Kidney (tissue), 14 donors: ENCODE measurements around the gene OR51M1. TPM values are rescaled to one million over a fixed set of nuclear protein-coding genes. Genes with fewer than 3 reads are reported as not detected.

ENCODE experiments used
- DNase-seq, 5 donors: peaks; one replicate each; pipeline ENCODE4 v3.0.0-alpha.2; 2013 to 2020
- FAIRE-seq: peaks from 2 replicates; lab custom pipeline; 2012; peaks lifted over from hg19 to GRCh38; lab: Jason Lieb, UNC
- H3K27ac ChIP-seq, 2 donors: one replicate each; pipeline ENCODE4 v1.7.0; 2013; ENCODE audit warnings: low read depth in 2 of 2, low read length in 2 of 2, inconsistent platforms in 1 of 2
- H3K27me3 ChIP-seq: one replicate; pipeline ENCODE4 v1.7.1; 2013; ENCODE audit warnings: low read length, inconsistent platforms; ENCODE audit not compliant: control insufficient read depth, insufficient read depth
- H3K36me3 ChIP-seq, 3 donors: one replicate each; pipeline versions ENCODE4 v1.7.0 to v1.7.1; 2013; ENCODE audit warnings: low read length in 3 of 3, control low read depth in 1 of 3, inconsistent platforms in 1 of 3; ENCODE audit not compliant: insufficient read depth in 3 of 3, control insufficient read depth in 2 of 3
- H3K4me1 ChIP-seq, 3 donors: one replicate each; pipeline versions ENCODE4 v1.7.0 to v1.7.1; 2013; ENCODE audit warnings: low read length in 3 of 3, inconsistent platforms in 1 of 3, low read depth in 1 of 3; ENCODE audit not compliant: control insufficient read depth in 2 of 3, insufficient read depth in 2 of 3
- H3K4me3 ChIP-seq, 3 donors: one replicate each; pipeline versions ENCODE4 v1.7.0 to v1.8.1; 2013; ENCODE audit warnings: low read length in 3 of 3, control low read depth in 1 of 3, inconsistent platforms in 1 of 3
- H3K9ac ChIP-seq, 3 donors: one replicate each; pipeline versions ENCODE4 v1.7.0 to v1.7.1; 2013; ENCODE audit warnings: low read length in 3 of 3, control low read depth in 1 of 3, inconsistent platforms in 1 of 3
- H3K9me3 ChIP-seq, 3 donors: one replicate each; pipeline versions ENCODE4 v1.7.0 to v1.7.1; 2013; ENCODE audit warnings: low read length in 3 of 3, control low read depth in 1 of 3, inconsistent platforms in 1 of 3; ENCODE audit not compliant: control insufficient read depth in 2 of 3, insufficient read depth in 1 of 3
- intact Hi-C: fragments of 100-400 bp; cut with DNase I; formaldehyde crosslinking; loops from one replicate; pipeline ENCODE4 v1.11.1; 2022
- polyA plus RNA-seq: library from polyadenylated mRNA; stranded (reverse); fragments of 350-450 nt; fragmentation: Illumina TruSeq; extraction: RNeasy Lipid Tissue Mini Kit (QIAGEN cat#74804); gene quantifications from one replicate; pipeline ENCODE4 v1.2.3, GENCODE V29; 2014; ENCODE audit warnings: low read depth, low replicate concordance; ENCODE audit not compliant: insufficient read depth
- total RNA-seq: library from RNA; stranded (reverse); fragmentation: NEBNext Ultra II Directional; extraction: Animal tissue kit (Norgen Biotek cat#: 25700); gene quantifications from one replicate; pipeline ENCODE4 v1.2.1, GENCODE V29; 2021
- TF ChIP-seq, protein P1 (sequence below): IDR thresholded peaks from 3 replicates; pipeline ENCODE4 v1.5.1; 2012; ENCODE audit warnings: mild to moderate bottlenecking, moderate library complexity, borderline replicate concordance; ENCODE audit not compliant: insufficient read depth; ENCODE audit errors: extremely low read depth
- donor health status: control.
- donor health status: control.
- donor health status: control.
- donor health status: control.
- donor health status: control.
- donor health status: DM: yes; HTN: yes; CAD: no.
- donor health status: Normal renal cell carcinoma (clear cell type).

Gene OR51M1
- total and polyA plus RNA-seq, 2 donors from 2014 or later = not detected

DNA sequence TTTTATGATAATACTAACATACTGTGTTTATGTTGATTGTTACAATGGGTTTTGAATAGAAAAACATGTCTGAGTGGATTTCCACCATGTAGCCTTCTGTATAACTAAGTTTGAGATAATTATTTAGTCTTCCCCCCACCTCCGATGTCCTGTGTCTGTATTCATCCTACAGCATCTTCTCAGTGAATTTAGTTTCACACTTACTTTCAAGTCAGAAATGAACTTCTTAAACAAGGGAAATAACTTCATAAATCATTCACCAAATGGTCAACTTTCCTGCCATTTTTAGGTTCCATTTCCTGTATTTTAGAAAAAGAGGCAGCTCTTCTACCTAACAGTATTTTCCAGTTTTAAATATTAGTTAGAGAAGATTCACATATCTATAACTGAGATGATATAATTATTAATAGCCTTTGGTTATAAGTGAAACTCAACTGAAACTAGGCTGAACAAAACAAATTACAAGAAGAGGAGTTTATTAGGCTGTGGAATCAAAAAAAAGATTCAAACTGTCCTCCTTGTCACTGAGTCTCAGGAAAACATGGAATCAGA, 43.8 kb upstream of the OR51M1 start:
- no peak for DNase-seq
- Histone ChIP-seq H3K4me3 (no peak overlapping the region), H3K9me3 (no peaks in the 10 kb centered on the region), H3K36me3 (no peaks in the 10 kb centered on the region), H3K9ac (no peak overlapping the region), H3K4me1 (no peaks in the 10 kb centered on the region), H3K27ac (no peak overlapping the region), H3K27me3 (no peaks in the 10 kb centered on the region)
- no peak for FAIRE-seq
- intact Hi-C loops = no loop called here
- TF ChIP-seq, protein P1, sequence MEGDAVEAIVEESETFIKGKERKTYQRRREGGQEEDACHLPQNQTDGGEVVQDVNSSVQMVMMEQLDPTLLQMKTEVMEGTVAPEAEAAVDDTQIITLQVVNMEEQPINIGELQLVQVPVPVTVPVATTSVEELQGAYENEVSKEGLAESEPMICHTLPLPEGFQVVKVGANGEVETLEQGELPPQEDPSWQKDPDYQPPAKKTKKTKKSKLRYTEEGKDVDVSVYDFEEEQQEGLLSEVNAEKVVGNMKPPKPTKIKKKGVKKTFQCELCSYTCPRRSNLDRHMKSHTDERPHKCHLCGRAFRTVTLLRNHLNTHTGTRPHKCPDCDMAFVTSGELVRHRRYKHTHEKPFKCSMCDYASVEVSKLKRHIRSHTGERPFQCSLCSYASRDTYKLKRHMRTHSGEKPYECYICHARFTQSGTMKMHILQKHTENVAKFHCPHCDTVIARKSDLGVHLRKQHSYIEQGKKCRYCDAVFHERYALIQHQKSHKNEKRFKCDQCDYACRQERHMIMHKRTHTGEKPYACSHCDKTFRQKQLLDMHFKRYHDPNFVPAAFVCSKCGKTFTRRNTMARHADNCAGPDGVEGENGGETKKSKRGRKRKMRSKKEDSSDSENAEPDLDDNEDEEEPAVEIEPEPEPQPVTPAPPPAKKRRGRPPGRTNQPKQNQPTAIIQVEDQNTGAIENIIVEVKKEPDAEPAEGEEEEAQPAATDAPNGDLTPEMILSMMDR = no peak

DNA sequence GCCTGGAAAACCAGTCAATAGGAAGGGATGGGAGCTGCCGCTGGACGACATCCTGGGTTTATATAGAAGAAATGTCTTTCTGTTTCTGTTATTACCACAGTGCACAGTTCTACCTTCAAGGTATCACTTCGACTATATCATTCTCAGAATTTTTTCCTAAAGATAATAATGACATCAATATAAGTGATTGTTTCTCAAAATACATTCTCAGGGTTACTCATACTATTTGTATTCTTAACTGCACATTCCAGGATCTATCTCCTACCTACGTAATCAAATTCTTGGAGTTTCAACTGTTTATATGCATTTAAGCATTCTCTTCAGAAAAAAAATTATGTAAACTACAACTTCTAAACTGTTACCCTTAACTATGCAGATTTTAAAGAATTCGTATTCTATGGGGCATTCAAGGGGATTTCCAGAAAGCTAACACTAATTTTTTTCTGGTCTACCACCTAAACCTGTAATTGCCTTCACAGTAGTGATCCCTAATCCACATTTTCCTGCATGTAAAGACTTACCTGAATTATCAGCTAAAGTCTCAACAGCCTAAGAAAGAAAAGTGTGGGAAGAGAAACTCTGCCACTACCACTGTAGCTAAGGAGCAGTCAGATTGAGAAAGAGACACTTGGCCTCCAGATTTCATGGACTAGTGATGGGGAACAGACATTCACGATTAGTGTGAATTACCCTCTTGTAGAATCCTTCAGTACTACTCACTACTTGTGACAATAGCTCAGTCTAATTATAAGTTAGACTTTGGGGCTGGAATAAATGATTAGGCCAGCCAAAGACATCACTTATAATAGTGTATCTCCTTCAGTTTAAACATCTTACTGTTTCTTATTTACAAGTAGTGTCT, 39.9 kb upstream of the OR51M1 start, which contains the start of gene OR51B5:
OR51B5 (minus strand) TSS at position 51 of the 862 bp plus-strand sequence; CDS start at position 51, 0 bp downstream.
- FAIRE-seq (no peak), DNase-seq (no peak)
- intact Hi-C loops = no loop called here
- no peak within 1 kb of the TSS for H3K9ac ChIP-seq
- no peaks in the 10 kb centered on the region for H3K4me1 ChIP-seq
- H3K27ac ChIP-seq = no peak within 1 kb of the TSS
- no peaks in the 10 kb centered on the region for H3K9me3 ChIP-seq
- TF ChIP-seq, protein P1 = no peak
- H3K4me3 ChIP-seq = no peak within 1 kb of the TSS
- no peaks in the 10 kb centered on the region for H3K36me3 ChIP-seq
- H3K27me3 ChIP-seq = no peaks in the 10 kb centered on the region

DNA sequence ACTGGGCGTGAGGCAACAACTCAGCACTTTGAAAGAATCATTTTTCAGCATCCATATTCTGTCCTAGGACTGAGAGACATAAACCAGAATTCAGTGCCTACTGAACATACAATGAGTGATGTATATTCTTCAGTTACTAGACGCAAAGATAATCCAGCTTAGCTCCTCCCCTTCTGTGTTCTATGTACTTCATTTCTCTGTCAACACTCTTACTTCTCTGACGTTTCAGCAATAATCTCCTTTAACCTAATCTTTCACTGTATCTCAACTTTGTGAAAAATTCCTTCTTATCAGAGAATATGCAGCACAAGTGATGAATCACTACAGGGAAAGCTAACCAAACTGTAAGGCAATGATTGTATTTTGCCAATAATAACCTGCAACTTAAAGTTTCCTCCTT, 37.8 kb upstream of the OR51M1 start:
- Histone ChIP-seq H3K9me3 (no peaks in the 10 kb centered on the region), H3K4me3 (no peak overlapping the region), H3K27me3 (no peaks in the 10 kb centered on the region), H3K36me3 (no peaks in the 10 kb centered on the region), H3K27ac (no peak overlapping the region), H3K4me1 (no peaks in the 10 kb centered on the region), H3K9ac (no peak overlapping the region)
- FAIRE-seq (no peak), DNase-seq (no peak)
- TF ChIP-seq, protein P1 = no peak
- intact Hi-C loops = no loop called here
